Mesenchymal stem cell (in vitro differentiated cells and primary cell): Measurements from ENCODE around the gene EGLN3.

Source experiments
- DNase-seq: peaks from one replicate; pipeline ENCODE4 v3.0.0-alpha.2; 2013
- H2AFZ ChIP-seq: one replicate; pipeline ENCODE4 v1.6.1; 2013; ENCODE audit warnings: low read depth, mild to moderate bottlenecking, control low read depth, inconsistent platforms, low read length, moderate library complexity
- H2AK5ac ChIP-seq: 2 replicates; pipeline ENCODE4 v1.6.1; 2013; ENCODE audit warnings: low read length, moderate library complexity, mild to moderate bottlenecking, inconsistent platforms; ENCODE audit not compliant: severe bottlenecking
- H2BK120ac ChIP-seq: one replicate; pipeline ENCODE4 v1.6.1; 2013; ENCODE audit warnings: low read depth, mild to moderate bottlenecking, inconsistent platforms, low read length, moderate library complexity
- H2BK12ac ChIP-seq, 2 experiments: one replicate each; pipeline ENCODE4 v1.6.1; 2013; ENCODE audit warnings: inconsistent platforms in 2 of 2, low read length in 2 of 2, mild to moderate bottlenecking in 2 of 2, moderate library complexity in 2 of 2, control low read depth in 1 of 2
- H2BK15ac ChIP-seq: one replicate; pipeline ENCODE4 v1.6.1; 2013; ENCODE audit warnings: mild to moderate bottlenecking, low read depth, inconsistent platforms; ENCODE audit not compliant: poor library complexity, severe bottlenecking
- H2BK5ac ChIP-seq: 2 replicates; pipeline ENCODE4 v1.6.1; 2013; ENCODE audit warnings: low read depth, mild to moderate bottlenecking, low read length, control low read depth, inconsistent platforms; ENCODE audit not compliant: poor library complexity, severe bottlenecking
- H3K14ac ChIP-seq, 2 experiments: one replicate each; pipeline ENCODE4 v1.6.1; 2013; ENCODE audit warnings: inconsistent platforms in 2 of 2, low read length in 2 of 2, control low read depth in 1 of 2, mild to moderate bottlenecking in 1 of 2, moderate library complexity in 1 of 2
- H3K18ac ChIP-seq, 2 experiments: one replicate each; pipeline ENCODE4 v1.6.1; 2013; ENCODE audit warnings: inconsistent platforms in 2 of 2, low read length in 2 of 2, control low read depth in 1 of 2, low read depth in 1 of 2, mild to moderate bottlenecking in 1 of 2
- H3K23ac ChIP-seq, 2 experiments: one replicate each; pipeline ENCODE4 v1.6.1; 2013; ENCODE audit warnings: inconsistent platforms in 2 of 2, low read length in 2 of 2, mild to moderate bottlenecking in 2 of 2, moderate library complexity in 2 of 2, control low read depth in 1 of 2
- H3K27ac ChIP-seq: 2 replicates; pipeline ENCODE4 v1.5.1; 2013; ENCODE audit warnings: mild to moderate bottlenecking, moderate library complexity, low read length, control low read depth, inconsistent platforms; ENCODE audit not compliant: poor library complexity, severe bottlenecking
- H3K27me3 ChIP-seq, 2 experiments: 2 replicates each; pipeline versions ENCODE4 v1.6.1 to v1.7.0; 2013; ENCODE audit warnings: low read length in 2 of 2, mild to moderate bottlenecking in 2 of 2, moderate library complexity in 2 of 2, control low read depth in 1 of 2, inconsistent platforms in 1 of 2; ENCODE audit not compliant: control insufficient read depth in 1 of 2, insufficient read depth in 1 of 2
- H3K36me3 ChIP-seq, 2 experiments: 2 replicates each; pipeline versions ENCODE4 v1.6.1 to v1.7.0; 2013; ENCODE audit warnings: low read length in 2 of 2, control low read depth in 1 of 2, inconsistent platforms in 1 of 2, low read depth in 1 of 2, mild to moderate bottlenecking in 1 of 2; ENCODE audit not compliant: insufficient read depth in 2 of 2, control insufficient read depth in 1 of 2
- H3K4ac ChIP-seq, 2 experiments: one replicate each; pipeline ENCODE4 v1.6.1; 2013; ENCODE audit warnings: inconsistent platforms in 2 of 2, low read length in 2 of 2, mild to moderate bottlenecking in 2 of 2, moderate library complexity in 2 of 2, control low read depth in 1 of 2, low read depth in 1 of 2
- H3K4me1 ChIP-seq: 2 replicates; pipeline ENCODE4 v1.6.1; 2013; ENCODE audit warnings: low read depth, low read length, control low read depth; ENCODE audit not compliant: control insufficient read depth, insufficient read depth
- H3K4me2 ChIP-seq: 2 replicates; pipeline ENCODE4 v1.6.1; 2013; ENCODE audit warnings: low read length, mild to moderate bottlenecking, inconsistent platforms; ENCODE audit not compliant: poor library complexity, severe bottlenecking
- H3K4me3 ChIP-seq, 2 experiments: 2 replicates each; pipeline versions ENCODE4 v1.5.1 to v1.7.0; 2013; ENCODE audit warnings: low read length in 2 of 2, mild to moderate bottlenecking in 2 of 2, control low read depth in 1 of 2, low read depth in 1 of 2; ENCODE audit not compliant: insufficient read depth in 1 of 2
- H3K79me1 ChIP-seq: replicated peaks from 2 replicates; pipeline ENCODE4 v1.6.1; 2013; ENCODE audit warnings: mild to moderate bottlenecking, control low read depth, low read length, inconsistent platforms; ENCODE audit not compliant: poor library complexity, severe bottlenecking
- H3K9ac ChIP-seq: 2 replicates; pipeline ENCODE4 v1.7.0; 2013; ENCODE audit warnings: mild to moderate bottlenecking, low read length, moderate library complexity
- H3K9me3 ChIP-seq: 2 replicates; pipeline ENCODE4 v1.7.0; 2013; ENCODE audit warnings: mild to moderate bottlenecking, low read length; ENCODE audit not compliant: control insufficient read depth
- H4K8ac ChIP-seq: one replicate; pipeline ENCODE4 v1.6.1; 2013; ENCODE audit warnings: inconsistent platforms, mild to moderate bottlenecking, low read length, moderate library complexity
- H4K91ac ChIP-seq: one replicate; pipeline ENCODE4 v1.6.1; 2013; ENCODE audit warnings: mild to moderate bottlenecking, low read length, inconsistent platforms
- WGBS: methylation state at CpG from one replicate; pipeline ENCODE4 v1.1.7; 2013; ENCODE audit warnings: mixed read lengths; 5-methylcytosine and 5-hydroxymethylcytosine counted together

Gene EGLN3

GRCh38 chr14:33908540-33909223 lies 42.2 kb downstream of the EGLN3 start:
- DNase-seq: no peak
- Histone ChIP-seq H3K27ac (no peak overlapping the region), H2AK5ac (no peak overlapping the region), H3K23ac (no peak overlapping the region), H3K4me2 (no peak overlapping the region), H3K9me3 (no peaks in the 10 kb centered on the region), H3K4me1 (peaks cover 5% of the 10 kb centered on the region), H3K27me3 (peaks cover 0 to 5% of the 10 kb centered on the region in 2 experiments), H2BK120ac (no peak overlapping the region), H2AFZ (no peak overlapping the region), H2BK12ac (no peak overlapping the region), H3K36me3 (no peaks in the 10 kb centered on the region), H3K4ac (no peak overlapping the region), H3K9ac (no peak overlapping the region), H4K8ac (no peak overlapping the region), H2BK5ac (no peak overlapping the region), H3K14ac (no peak overlapping the region), H4K91ac (no peak overlapping the region), H3K79me1 (no peaks in the 10 kb centered on the region), H3K4me3 (no peak overlapping the region), H2BK15ac (no peak overlapping the region), H3K18ac (no peak overlapping the region)
- WGBS: 93% methylated on average over 10 of the region's 13 CpGs

- H2BK5ac ChIP-seq: no peak overlapping the region
- no peak overlapping the region for H3K4me3 ChIP-seq
- no peak overlapping the region for H2BK120ac ChIP-seq
- no peak overlapping the region for H3K4me2 ChIP-seq
- no peak overlapping the region for H3K18ac ChIP-seq
- no peak overlapping the region for H2BK12ac ChIP-seq
- peaks cover 0 to 6% of the 10 kb centered on the region in 2 experiments for H3K27me3 ChIP-seq
- no peaks in the 10 kb centered on the region for H3K9me3 ChIP-seq
- H2AFZ ChIP-seq: no peak overlapping the region
- H3K4ac ChIP-seq: no peak overlapping the region
- no peak overlapping the region for H3K9ac ChIP-seq
- peaks cover 5% of the 10 kb centered on the region for H3K4me1 ChIP-seq
- no peak overlapping the region for H2AK5ac ChIP-seq
- no peak overlapping the region for H4K8ac ChIP-seq
- H4K91ac ChIP-seq: no peak overlapping the region
- no peaks in the 10 kb centered on the region for H3K79me1 ChIP-seq
- H3K14ac ChIP-seq: no peak overlapping the region
- H3K27ac ChIP-seq: no peak overlapping the region
- no peaks in the 10 kb centered on the region for H3K36me3 ChIP-seq
- no CpG with 5 or more reads among the region's 2 CpGs for WGBS
- H3K23ac ChIP-seq: no peak overlapping the region
- H2BK15ac ChIP-seq: no peak overlapping the region
- DNase-seq: no peak
Observed at GRCh38 chr14:33906968-33907367, 43.9 kb downstream of the EGLN3 start.

- no peaks in the 10 kb centered on the region for H3K79me1 ChIP-seq
- no peak overlapping the region for H3K18ac ChIP-seq
- DNase-seq: no peak
- H2BK12ac ChIP-seq: no peak overlapping the region
- no peak overlapping the region for H3K4me2 ChIP-seq
- H3K4me3 ChIP-seq: no peak overlapping the region
- no peak overlapping the region for H3K14ac ChIP-seq
- H2BK15ac ChIP-seq: no peak overlapping the region
- no peak overlapping the region for H3K23ac ChIP-seq
- H4K8ac ChIP-seq: no peak overlapping the region
- peaks cover 4 to 7% of the 10 kb centered on the region in 2 experiments for H3K27me3 ChIP-seq
- WGBS: 98% methylated on average over 5 of the region's 5 CpGs
- H3K9ac ChIP-seq: no peak overlapping the region
- no peaks in the 10 kb centered on the region for H3K36me3 ChIP-seq
- no peak overlapping the region for H3K27ac ChIP-seq
- no peak overlapping the region for H2BK120ac ChIP-seq
- no peak overlapping the region for H3K4ac ChIP-seq
- no peak overlapping the region for H2AFZ ChIP-seq
- H3K9me3 ChIP-seq: no peaks in the 10 kb centered on the region
- H2BK5ac ChIP-seq: no peak overlapping the region
- peaks cover 6% of the 10 kb centered on the region for H3K4me1 ChIP-seq
- H2AK5ac ChIP-seq: no peak overlapping the region
- no peak overlapping the region for H4K91ac ChIP-seq
Observed at GRCh38 chr14:33904609-33905008, 46.3 kb downstream of the EGLN3 start.

- H3K23ac ChIP-seq: no peak overlapping the region
- no peak overlapping the region for H3K14ac ChIP-seq
- no peak overlapping the region for H3K4ac ChIP-seq
- no peak overlapping the region for H2BK5ac ChIP-seq
- H2BK120ac ChIP-seq: no peak overlapping the region
- H2AFZ ChIP-seq: no peak overlapping the region
- H3K9ac ChIP-seq: no peak overlapping the region
- no peak overlapping the region for H2AK5ac ChIP-seq
- no peak for DNase-seq
- H3K27me3 ChIP-seq: peaks cover 4% of the 10 kb centered on the region in 2 experiments
- no peak overlapping the region for H3K18ac ChIP-seq
- no peak overlapping the region for H3K27ac ChIP-seq
- WGBS: 100% methylated on average over 2 of the region's 2 CpGs
- H3K36me3 ChIP-seq: no peaks in the 10 kb centered on the region
- H4K91ac ChIP-seq: no peak overlapping the region
- H3K4me3 ChIP-seq: no peak overlapping the region
- H3K79me1 ChIP-seq: no peaks in the 10 kb centered on the region
- H2BK12ac ChIP-seq: no peak overlapping the region
- H2BK15ac ChIP-seq: no peak overlapping the region
- H4K8ac ChIP-seq: no peak overlapping the region
- peaks cover 2% of the 10 kb centered on the region for H3K4me1 ChIP-seq
- H3K4me2 ChIP-seq: no peak overlapping the region
- H3K9me3 ChIP-seq: no peaks in the 10 kb centered on the region
Observed at GRCh38 chr14:33903369-33903768, 47.5 kb downstream of the EGLN3 start.
